NCI-H1417 treated with DMSO at 0.1 percent for 48 hours (cell line): ENCODE results near the gene TMEM235.

Source experiments
- DNase-seq: peaks from one replicate; lab custom pipeline; 2025; lab: John Stamatoyannopoulos, UW

Gene TMEM235

GRCh38 chr17:78230996-78231935, at the start of gene TMEM235:
Gene TMEM235, plus strand, starts transcription at chr17:78231631. Its CDS starts 393 bp downstream, at chr17:78232024.
- DNase-seq = no peak

GRCh38 chr17:78182504-78182903, 48.9 kb upstream of the TMEM235 start:
- DNase-seq = no peak

- no peak for DNase-seq
Measured at GRCh38 chr17:78183916-78184315, 47.5 kb upstream of the TMEM235 start.

GRCh38 chr17:78184351-78184750, 47.1 kb upstream of the TMEM235 start:
- DNase-seq = no peak

- no peak for DNase-seq
Measured at GRCh38 chr17:78184868-78185267, 46.6 kb upstream of the TMEM235 start.

GRCh38 chr17:78185981-78186691, 45.3 kb upstream of the TMEM235 start:
- DNase-seq = no peak

GRCh38 chr17:78186692-78187595, 44.5 kb upstream of the TMEM235 start, which contains the start of the genes AFMID and TK1:
Gene AFMID, plus strand, starts transcription at chr17:78187362. Its CDS starts 9 bp downstream, at chr17:78187371.
Gene TK1, minus strand, starts transcription at chr17:78187052. Its CDS starts 58 bp downstream, at chr17:78186994.
- peak; percentile 62 for DNase-seq

- DNase-seq = no peak
Measured at GRCh38 chr17:78196716-78197115, 34.7 kb upstream of the TMEM235 start.

GRCh38 chr17:78197147-78197832, 34.1 kb upstream of the TMEM235 start:
- DNase-seq = no peak

GRCh38 chr17:78200451-78200850, 31.0 kb upstream of the TMEM235 start:
- no peak for DNase-seq

- no peak for DNase-seq
Measured at GRCh38 chr17:78202666-78203065, 28.8 kb upstream of the TMEM235 start.

- no peak for DNase-seq
Measured at GRCh38 chr17:78204387-78205123, 26.9 kb upstream of the TMEM235 start.

- no peak for DNase-seq
Measured at GRCh38 chr17:78205124-78205775, 26.2 kb upstream of the TMEM235 start.

- DNase-seq = no peak
Measured at GRCh38 chr17:78206298-78206697, 25.1 kb upstream of the TMEM235 start.

- no peak for DNase-seq
Measured at GRCh38 chr17:78208486-78208885, 22.9 kb upstream of the TMEM235 start.

GRCh38 chr17:78210111-78210510, 21.3 kb upstream of the TMEM235 start:
- DNase-seq = no peak

GRCh38 chr17:78211032-78211431, 20.4 kb upstream of the TMEM235 start:
- DNase-seq = no peak

- DNase-seq = peak; percentile 38
Measured at GRCh38 chr17:78214016-78214705, 17.3 kb upstream of the TMEM235 start, which contains the start of gene BIRC5. Gene BIRC5, plus strand, starts transcription at chr17:78214253. Its CDS starts 64 bp downstream, at chr17:78214317.

GRCh38 chr17:78214706-78215061, 16.7 kb upstream of the TMEM235 start:
- no peak for DNase-seq
